ENCODE results near the gene SLC1A6. TPM values are rescaled to one million over a fixed set of nuclear protein-coding genes. Genes with fewer than 3 reads are reported as not detected.

Gene SLC1A6
- total RNA-seq, 6 experiments from 2014 or later, result not detected

DNA sequence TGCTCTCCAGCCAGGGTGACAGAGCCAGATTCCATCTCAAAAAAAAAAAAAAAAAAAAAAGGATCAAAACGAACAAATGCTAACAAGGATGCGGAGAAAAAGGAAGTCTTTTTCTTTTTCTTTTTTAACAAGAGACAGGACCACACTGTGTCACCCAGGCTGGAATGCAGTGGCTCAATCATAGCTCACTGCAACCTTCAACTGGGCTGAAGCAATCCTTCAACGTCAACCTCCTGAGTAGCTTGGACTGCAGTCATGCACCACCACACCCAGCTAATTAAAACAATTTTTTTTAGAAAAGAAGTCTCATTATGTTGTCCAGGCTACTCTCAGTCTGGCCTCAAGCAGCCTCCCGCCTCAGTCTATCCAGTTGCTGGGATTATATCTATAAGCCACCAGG, 73.0 kb downstream of the SLC1A6 start:
- Histone ChIP-seq H3K27me3 (no peaks in the 10 kb centered on the region), H3K36me3 (no peaks in the 10 kb centered on the region), H3K4me1 (no peaks in the 10 kb centered on the region), H3K9me3 (no peaks in the 10 kb centered on the region), H3K4me3 (no peak overlapping the region), H3K27ac (no peak overlapping the region)
- no peak for DNase-seq
- no peak for TF ChIP-seq POLR2A (IDR thresholded peaks at IDR 0.05)
- TF ChIP-seq, protein P1, sequence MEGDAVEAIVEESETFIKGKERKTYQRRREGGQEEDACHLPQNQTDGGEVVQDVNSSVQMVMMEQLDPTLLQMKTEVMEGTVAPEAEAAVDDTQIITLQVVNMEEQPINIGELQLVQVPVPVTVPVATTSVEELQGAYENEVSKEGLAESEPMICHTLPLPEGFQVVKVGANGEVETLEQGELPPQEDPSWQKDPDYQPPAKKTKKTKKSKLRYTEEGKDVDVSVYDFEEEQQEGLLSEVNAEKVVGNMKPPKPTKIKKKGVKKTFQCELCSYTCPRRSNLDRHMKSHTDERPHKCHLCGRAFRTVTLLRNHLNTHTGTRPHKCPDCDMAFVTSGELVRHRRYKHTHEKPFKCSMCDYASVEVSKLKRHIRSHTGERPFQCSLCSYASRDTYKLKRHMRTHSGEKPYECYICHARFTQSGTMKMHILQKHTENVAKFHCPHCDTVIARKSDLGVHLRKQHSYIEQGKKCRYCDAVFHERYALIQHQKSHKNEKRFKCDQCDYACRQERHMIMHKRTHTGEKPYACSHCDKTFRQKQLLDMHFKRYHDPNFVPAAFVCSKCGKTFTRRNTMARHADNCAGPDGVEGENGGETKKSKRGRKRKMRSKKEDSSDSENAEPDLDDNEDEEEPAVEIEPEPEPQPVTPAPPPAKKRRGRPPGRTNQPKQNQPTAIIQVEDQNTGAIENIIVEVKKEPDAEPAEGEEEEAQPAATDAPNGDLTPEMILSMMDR (IDR thresholded peaks at IDR 0.05), result no peak
- ATAC-seq, result no peak
- WGBS (ENCODE audit: insufficient coverage, low coverage, low lambda C conversion rate, missing lambda C conversion rate), result 52% methylated on average over 4 of the region's 4 CpGs
- intact Hi-C loops (cut with DNase I), result no loop called here

DNA sequence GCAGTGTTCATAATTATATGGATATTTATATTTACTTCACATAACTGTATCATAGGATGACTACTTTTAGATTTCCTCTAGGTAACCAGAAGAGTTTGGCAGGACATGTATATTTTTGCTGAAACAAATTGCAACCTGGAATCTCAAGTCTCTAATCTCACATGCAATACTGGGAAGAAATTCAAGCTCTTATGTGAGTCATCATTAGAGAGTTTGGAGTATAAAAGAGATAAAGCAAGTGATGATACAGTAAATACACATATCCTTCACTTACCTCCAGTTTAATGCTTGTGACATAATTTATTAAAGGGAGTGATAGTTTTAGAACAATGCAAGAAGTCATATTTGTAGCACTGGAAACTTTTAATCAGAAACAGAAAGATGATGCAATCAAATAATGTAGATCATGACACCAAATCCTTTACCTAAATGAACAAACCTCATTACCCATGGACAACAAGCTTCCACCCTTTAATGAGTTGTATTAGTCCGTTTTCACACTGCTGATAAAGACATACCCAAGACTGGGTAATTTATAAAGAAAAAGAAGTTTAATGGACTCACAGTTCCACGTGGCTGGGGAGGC, 77.9 kb downstream of the SLC1A6 start:
- Histone ChIP-seq H3K4me3 (no peak overlapping the region), H3K27me3 (no peaks in the 10 kb centered on the region), H3K9me3 (no peaks in the 10 kb centered on the region), H3K36me3 (no peaks in the 10 kb centered on the region), H3K27ac (no peak overlapping the region), H3K4me1 (no peaks in the 10 kb centered on the region)
- ATAC-seq, result no peak
- no peak for DNase-seq
- intact Hi-C loops (cut with DNase I), result no loop called here
- TF ChIP-seq POLR2A (IDR thresholded peaks at IDR 0.05), result no peak
- TF ChIP-seq, protein P1 (IDR thresholded peaks at IDR 0.05), result no peak
- WGBS (ENCODE audit: insufficient coverage, low coverage, low lambda C conversion rate, missing lambda C conversion rate), result 10% methylated on average over 2 of the region's 2 CpGs

Other genes starting within 250 kb of the SLC1A6 start
- 1 to 10 TPM; 1.6 to 5.7 (median 1.9) TPM for gene ADGRE2, start 201.3 kb downstream of the SLC1A6 start, total RNA-seq
- not detected for gene OR7A5, start 144.7 kb downstream of the SLC1A6 start, total RNA-seq
- gene OR7C1, start 144.7 kb downstream of the SLC1A6 start, total RNA-seq, result under 1 TPM in 1 of 6 experiments, not detected in 5; 0.02 TPM
- gene OR7A10, start 130.9 kb downstream of the SLC1A6 start, total RNA-seq, result not detected
- gene OR7A17, start 93.7 kb downstream of the SLC1A6 start, total RNA-seq, result not detected
- not detected for gene OR7C2, start 38.4 kb downstream of the SLC1A6 start, total RNA-seq
- not detected for gene CASP14, start 69.6 kb upstream of the SLC1A6 start, total RNA-seq
- not detected for gene OR1I1, start 102.3 kb upstream of the SLC1A6 start, total RNA-seq
- 1 to 10 TPM; 2.7 to 7.4 (median 4.6) TPM for gene SYDE1, start 127.5 kb upstream of the SLC1A6 start, total RNA-seq
- 1 to 10 TPM; 1.7 to 6.7 (median 2.4) TPM for gene NOTCH3, start 221.1 kb upstream of the SLC1A6 start, total RNA-seq